Sigmoid colon (tissue), 4 donors: ENCODE measurements around the gene GOLT1B.

Experiments
- POLR2A ChIP-seq, 2 donors: fragments of 450-650 bp; IDR thresholded peaks; one replicate each; pipeline ENCODE4 v1.6.1; 2016; ENCODE audit warnings: antibody characterized with exemption in 2 of 2, mild to moderate bottlenecking in 2 of 2, moderate library complexity in 2 of 2
- POLR2AphosphoS5 ChIP-seq, 4 donors: sonication (generic); formaldehyde crosslinking; IDR thresholded peaks; one replicate each; pipeline ENCODE4 v1.6.1; 2017; ENCODE audit warnings: antibody characterized with exemption in 4 of 4
- TF ChIP-seq, protein P1 (sequence below), 4 experiments: fragments of 450-650 bp in 3 of 4; fragments of 200-600 bp in 1 of 4; IDR thresholded peaks; one replicate each; pipeline ENCODE4 v1.5.1; 2016 to 2019; ENCODE audit warnings: antibody characterized with exemption in 4 of 4, mild to moderate bottlenecking in 3 of 4, moderate library complexity in 2 of 4

GRCh38 chr12:21553329-21553675 is 51.7 kb downstream of the GOLT1B start:
- TF ChIP-seq POLR2A (IDR thresholded peaks at IDR 0.05) (no peak), POLR2AphosphoS5 (IDR thresholded peaks at IDR 0.05) (no peak)
- TF ChIP-seq, protein P1, sequence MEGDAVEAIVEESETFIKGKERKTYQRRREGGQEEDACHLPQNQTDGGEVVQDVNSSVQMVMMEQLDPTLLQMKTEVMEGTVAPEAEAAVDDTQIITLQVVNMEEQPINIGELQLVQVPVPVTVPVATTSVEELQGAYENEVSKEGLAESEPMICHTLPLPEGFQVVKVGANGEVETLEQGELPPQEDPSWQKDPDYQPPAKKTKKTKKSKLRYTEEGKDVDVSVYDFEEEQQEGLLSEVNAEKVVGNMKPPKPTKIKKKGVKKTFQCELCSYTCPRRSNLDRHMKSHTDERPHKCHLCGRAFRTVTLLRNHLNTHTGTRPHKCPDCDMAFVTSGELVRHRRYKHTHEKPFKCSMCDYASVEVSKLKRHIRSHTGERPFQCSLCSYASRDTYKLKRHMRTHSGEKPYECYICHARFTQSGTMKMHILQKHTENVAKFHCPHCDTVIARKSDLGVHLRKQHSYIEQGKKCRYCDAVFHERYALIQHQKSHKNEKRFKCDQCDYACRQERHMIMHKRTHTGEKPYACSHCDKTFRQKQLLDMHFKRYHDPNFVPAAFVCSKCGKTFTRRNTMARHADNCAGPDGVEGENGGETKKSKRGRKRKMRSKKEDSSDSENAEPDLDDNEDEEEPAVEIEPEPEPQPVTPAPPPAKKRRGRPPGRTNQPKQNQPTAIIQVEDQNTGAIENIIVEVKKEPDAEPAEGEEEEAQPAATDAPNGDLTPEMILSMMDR (IDR thresholded peaks at IDR 0.05) = no peak
